Measurements from ENCODE around the gene TAS2R43.

- TF ChIP-seq CTCF (conservative IDR thresholded peaks at IDR 0.05 in 1 of 2, IDR thresholded peaks at IDR 0.05 in 1 of 2; ENCODE audit: extremely low read depth in 1 of 2, insufficient read depth in 1 of 2, low read depth in 1 of 2, low read length in 2 of 2) = no peak
- no peak for TF ChIP-seq EZH2 (IDR thresholded peaks at IDR 0.05; ENCODE audit: borderline replicate concordance, low read length)
Measured at GRCh38 chr12:11075642-11076041, 16.5 kb downstream of the TAS2R43 start.
